ENCODE data around the gene ARHGAP15.

The ARHGAP15 gene

GRCh38 chr2:143498496-143498895 is 369.3 kb downstream of the ARHGAP15 start:
- Histone ChIP-seq H2AFZ (ENCODE audit: low read depth) (no peak overlapping the region), H3K9ac (no peak overlapping the region), H3K27ac (no peak overlapping the region), H3K36me3 (ENCODE audit: insufficient read depth) (no peaks in the 10 kb centered on the region), H3K4me3 (IDR thresholded peaks at IDR 0.05; ENCODE audit: insufficient read depth, low read depth, low read length) (no peak overlapping the region), H3K79me2 (ENCODE audit: insufficient read depth, low read depth) (no peaks in the 10 kb centered on the region), H3K4me1 (ENCODE audit: low read depth, poor library complexity, severe bottlenecking) (no peaks in the 10 kb centered on the region), H3K27me3 (ENCODE audit: insufficient read depth, low read depth) (no peaks in the 10 kb centered on the region), H3K4me2 (no peak overlapping the region), H4K20me1 (ENCODE audit: insufficient read depth) (no peaks in the 10 kb centered on the region)
- no peak for TF ChIP-seq CTCF (conservative IDR thresholded peaks at IDR 0.05; ENCODE audit: low read depth, low read length)

- no peak overlapping the region for H2AFZ ChIP-seq (ENCODE audit: low read depth)
- no peak for TF ChIP-seq CTCF (conservative IDR thresholded peaks at IDR 0.05; ENCODE audit: low read depth, low read length)
- no peak overlapping the region for H3K9ac ChIP-seq
- H3K4me1 ChIP-seq (ENCODE audit: low read depth, poor library complexity, severe bottlenecking): no peaks in the 10 kb centered on the region
- no peaks in the 10 kb centered on the region for H3K27me3 ChIP-seq (ENCODE audit: insufficient read depth, low read depth)
- H3K4me3 ChIP-seq (IDR thresholded peaks at IDR 0.05; ENCODE audit: insufficient read depth, low read depth, low read length): no peak overlapping the region
- H3K27ac ChIP-seq: no peak overlapping the region
- H3K4me2 ChIP-seq: no peak overlapping the region
- no peaks in the 10 kb centered on the region for H4K20me1 ChIP-seq (ENCODE audit: insufficient read depth)
- H3K79me2 ChIP-seq (ENCODE audit: insufficient read depth, low read depth): no peaks in the 10 kb centered on the region
- no peaks in the 10 kb centered on the region for H3K36me3 ChIP-seq (ENCODE audit: insufficient read depth)
These were observed 369.8 kb downstream of the ARHGAP15 start for GRCh38 chr2:143499061-143499460.

GRCh38 chr2:143501106-143501676 is 372.0 kb downstream of the ARHGAP15 start:
- Histone ChIP-seq H3K4me2 (no peak overlapping the region), H4K20me1 (ENCODE audit: insufficient read depth) (no peaks in the 10 kb centered on the region)

GRCh38 chr2:143503280-143503679 is 374.1 kb downstream of the ARHGAP15 start:
- Histone ChIP-seq H3K9ac (no peak overlapping the region), H3K36me3 (ENCODE audit: insufficient read depth) (no peaks in the 10 kb centered on the region), H3K27ac (no peak overlapping the region), H3K4me2 (no peak overlapping the region), H3K79me2 (ENCODE audit: insufficient read depth, low read depth) (no peaks in the 10 kb centered on the region), H2AFZ (ENCODE audit: low read depth) (no peak overlapping the region), H3K4me1 (ENCODE audit: low read depth, poor library complexity, severe bottlenecking) (no peaks in the 10 kb centered on the region), H3K4me3 (IDR thresholded peaks at IDR 0.05; ENCODE audit: insufficient read depth, low read depth, low read length) (no peak overlapping the region), H3K27me3 (ENCODE audit: insufficient read depth, low read depth) (no peaks in the 10 kb centered on the region), H4K20me1 (ENCODE audit: insufficient read depth) (no peaks in the 10 kb centered on the region)
- TF ChIP-seq CTCF (conservative IDR thresholded peaks at IDR 0.05; ENCODE audit: low read depth, low read length): no peak

More at GRCh38 chr2:143501106-143501676, 372.0 kb downstream of the ARHGAP15 start:
- Histone ChIP-seq H3K9ac (no peak overlapping the region), H3K27ac (no peak overlapping the region), H3K79me2 (ENCODE audit: insufficient read depth, low read depth) (no peaks in the 10 kb centered on the region), H3K4me3 (IDR thresholded peaks at IDR 0.05; ENCODE audit: insufficient read depth, low read depth, low read length) (no peak overlapping the region), H3K27me3 (ENCODE audit: insufficient read depth, low read depth) (no peaks in the 10 kb centered on the region), H2AFZ (ENCODE audit: low read depth) (no peak overlapping the region), H3K36me3 (ENCODE audit: insufficient read depth) (no peaks in the 10 kb centered on the region), H3K4me1 (ENCODE audit: low read depth, poor library complexity, severe bottlenecking) (no peaks in the 10 kb centered on the region)
- TF ChIP-seq CTCF (conservative IDR thresholded peaks at IDR 0.05; ENCODE audit: low read depth, low read length): no peak

Data from KMS-11 (cell line).